GM23338 (cell line): ENCODE measurements around the gene TEX30. TPM values are rescaled to one million over a fixed set of nuclear protein-coding genes. Genes with fewer than 3 reads are reported as not detected.

Experiments used
- ATAC-seq: fragments of 200-7000 bp; cut with Tn5 transposase; 3 replicates; pipeline ENCODE4 v1.9.1; 2020
- DNase-seq: peaks from one replicate; pipeline ENCODE4 v3.0.0-alpha.2; 2015; ENCODE audit warnings: low spot score
- H2AFZ ChIP-seq: fragments of 200-600 bp; sonication (generic); 2 replicates; pipeline ENCODE4 v1.8.0; 2016; ENCODE audit warnings: antibody characterized with exemption, mild to moderate bottlenecking, moderate library complexity
- H3F3A ChIP-seq: fragments of 200-600 bp; sonication (generic); replicated peaks from 2 replicates; pipeline ENCODE4 v1.8.0; 2017; ENCODE audit warnings: antibody characterized with exemption, mixed run types, low read depth
- H3K27ac ChIP-seq: fragments of 200-600 bp; sonication (generic); 2 replicates; pipeline ENCODE4 v1.6.1; 2016; ENCODE audit warnings: low read depth
- H3K27me3 ChIP-seq: fragments of 200-600 bp; sonication (generic); 2 replicates; pipeline ENCODE4 v1.8.0; 2016; ENCODE audit warnings: mild to moderate bottlenecking, mixed run types, moderate library complexity; ENCODE audit not compliant: insufficient read depth
- H3K36me3 ChIP-seq: fragments of 200-600 bp; sonication (generic); 2 replicates; pipeline ENCODE4 v1.8.0; 2016; ENCODE audit warnings: mild to moderate bottlenecking; ENCODE audit not compliant: insufficient read depth
- H3K4me1 ChIP-seq: fragments of 200-600 bp; sonication (generic); 2 replicates; pipeline ENCODE4 v1.8.0; 2016; ENCODE audit warnings: mild to moderate bottlenecking, moderate library complexity; ENCODE audit not compliant: insufficient read depth
- H3K4me2 ChIP-seq: fragments of 200-600 bp; sonication (generic); 2 replicates; pipeline ENCODE4 v1.7.1; 2017; ENCODE audit warnings: mixed run types
- H3K4me3 ChIP-seq: fragments of 200-600 bp; sonication (generic); 2 replicates; pipeline ENCODE4 v1.6.1; 2016; ENCODE audit warnings: mixed run types
- H3K79me2 ChIP-seq: fragments of 200-600 bp; sonication (generic); replicated peaks from 2 replicates; pipeline ENCODE4 v1.8.0; 2017; ENCODE audit warnings: mild to moderate bottlenecking; ENCODE audit not compliant: insufficient read depth
- H3K9me2 ChIP-seq: fragments of 200-600 bp; sonication (generic); 2 replicates; pipeline ENCODE4 v1.8.0; 2017; ENCODE audit not compliant: insufficient read depth
- H4K20me1 ChIP-seq: fragments of 200-600 bp; sonication (generic); replicated peaks from 2 replicates; pipeline ENCODE4 v1.8.0; 2017; ENCODE audit warnings: mild to moderate bottlenecking; ENCODE audit not compliant: insufficient read depth
- H3K27ac Mint-ChIP-seq: 2 replicates; pipeline ENCODE4 v1.8.0; 2020; ENCODE audit warnings: inconsistent platforms, mild to moderate bottlenecking, moderate library complexity, mixed read lengths
- H3K27me3 Mint-ChIP-seq: 3 replicates; pipeline ENCODE4 v1.8.0; 2022; ENCODE audit warnings: low read depth, mild to moderate bottlenecking, moderate library complexity, mixed read lengths, inconsistent platforms; ENCODE audit not compliant: insufficient read depth, poor library complexity
- H3K36me3 Mint-ChIP-seq: 3 replicates; pipeline ENCODE4 v1.8.0; 2021; ENCODE audit warnings: low read depth, mild to moderate bottlenecking, inconsistent platforms, moderate library complexity, mixed read lengths
- H3K4me1 Mint-ChIP-seq: 3 replicates; pipeline ENCODE4 v1.8.0; 2020; ENCODE audit warnings: mild to moderate bottlenecking, inconsistent platforms, mixed read lengths
- H3K4me3 Mint-ChIP-seq: 3 replicates; pipeline ENCODE4 v1.8.0; 2021; ENCODE audit warnings: moderate library complexity, mild to moderate bottlenecking, inconsistent platforms, mixed read lengths
- H3K9me3 Mint-ChIP-seq: 3 replicates; pipeline ENCODE4 v1.8.0; 2020; ENCODE audit warnings: moderate library complexity, mild to moderate bottlenecking, inconsistent platforms, mixed read lengths
- EZH2 ChIP-seq: fragments of 200-600 bp; sonication (generic); IDR thresholded peaks from one replicate; pipeline ENCODE4 v1.8.0; 2017; ENCODE audit warnings: antibody characterized with exemption, mild to moderate bottlenecking, low read depth; ENCODE audit not compliant: unreplicated experiment
- EZH2phosphoT487 ChIP-seq: fragments of 200-600 bp; sonication (generic); IDR thresholded peaks from one replicate; pipeline ENCODE4 v1.8.1; 2018; ENCODE audit warnings: antibody characterized with exemption; ENCODE audit not compliant: unreplicated experiment
- JUNB ChIP-seq: IDR thresholded peaks from one replicate; pipeline ENCODE4 v1.6.1; 2016; ENCODE audit warnings: antibody characterized with exemption; ENCODE audit not compliant: unreplicated experiment
- STAT1 ChIP-seq: IDR thresholded peaks from one replicate; pipeline ENCODE4 v1.6.1; 2016; ENCODE audit warnings: antibody characterized with exemption; ENCODE audit not compliant: unreplicated experiment
- ZNF331 ChIP-seq: fragments of 250-450 bp; sonication (Bioruptor Pico); IDR thresholded peaks from 2 replicates; pipeline ENCODE4 v1.5.0; 2020; ENCODE audit warnings: low read depth, mild to moderate bottlenecking, moderate library complexity
- polyA plus RNA-seq: library from polyadenylated mRNA; unstranded; fragments of >200 nt; fragmentation: Nextera tagmentation; extraction: Ambion mirVana; gene quantifications from 2 replicates; pipeline ENCODE4 v1.2.1, GENCODE V29; 2016
- total RNA-seq: library from RNA; depleted of rRNA; stranded (reverse); fragments of >200 nt; shearing (Covaris generic); gene quantifications from 2 replicates; pipeline ENCODE4 v1.2.3, GENCODE V29; 2014
- TF ChIP-seq, protein P1 (sequence below), 2 experiments: fragments of 200-600 bp in 1 of 2; sonication (generic) in 1 of 2; conservative IDR thresholded peaks; 2 replicates each; pipeline versions ENCODE4 v1.5.1 to v1.6.1; 2016 to 2017; ENCODE audit warnings: antibody characterized with exemption in 2 of 2, low read depth in 2 of 2, mild to moderate bottlenecking in 2 of 2, moderate library complexity in 1 of 2
- TF ChIP-seq, protein P2 (sequence below): fragments of 250-450 bp; sonication (Bioruptor Pico); IDR thresholded peaks from 2 replicates; pipeline ENCODE4 v1.5.0; 2020; ENCODE audit warnings: mild to moderate bottlenecking, moderate library complexity

The TEX30 gene
- total and polyA plus RNA-seq, 2 experiments from 2014 or later = 6.3 to 28.2 TPM

DNA sequence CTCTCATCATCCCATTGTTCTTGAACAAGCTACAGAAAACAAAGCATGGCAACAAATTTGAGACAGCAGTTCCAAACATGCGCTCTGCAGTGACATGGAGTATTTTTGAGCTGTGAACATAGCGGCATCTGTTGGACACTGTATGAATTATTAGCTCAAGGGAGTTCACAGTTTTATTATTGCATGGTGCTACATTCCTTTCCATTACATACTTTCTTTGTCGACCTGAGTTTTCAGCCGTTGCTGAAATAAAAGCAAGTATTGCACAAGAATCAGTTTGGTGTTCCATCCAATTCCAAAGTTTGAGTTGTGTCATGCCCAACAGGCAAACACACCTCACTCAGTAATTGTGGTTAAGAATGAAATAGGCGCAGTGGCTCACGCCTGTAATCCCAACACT lies 48.7 kb downstream of the TEX30 start:
- no peaks in the 10 kb centered on the region for H3K4me1 Mint-ChIP-seq
- no peak overlapping the region for H3K4me3 Mint-ChIP-seq
- Histone ChIP-seq H3K27ac (no peak overlapping the region), H3K79me2 (no peaks in the 10 kb centered on the region), H3K36me3 (no peaks in the 10 kb centered on the region), H4K20me1 (no peaks in the 10 kb centered on the region), H3F3A (no peaks in the 10 kb centered on the region), H3K4me2 (no peak overlapping the region), H3K27me3 (no peaks in the 10 kb centered on the region), H3K4me3 (no peak overlapping the region), H3K4me1 (no peaks in the 10 kb centered on the region), H3K9me2 (peaks cover 6% of the 10 kb centered on the region; the same call in 1 of the 2 replicates), H2AFZ (no peak overlapping the region)
- H3K36me3 Mint-ChIP-seq = no peaks in the 10 kb centered on the region
- no peak overlapping the region for H3K27ac Mint-ChIP-seq
- no peaks in the 10 kb centered on the region for H3K9me3 Mint-ChIP-seq
- no peak for ATAC-seq
- TF ChIP-seq, protein P1, sequence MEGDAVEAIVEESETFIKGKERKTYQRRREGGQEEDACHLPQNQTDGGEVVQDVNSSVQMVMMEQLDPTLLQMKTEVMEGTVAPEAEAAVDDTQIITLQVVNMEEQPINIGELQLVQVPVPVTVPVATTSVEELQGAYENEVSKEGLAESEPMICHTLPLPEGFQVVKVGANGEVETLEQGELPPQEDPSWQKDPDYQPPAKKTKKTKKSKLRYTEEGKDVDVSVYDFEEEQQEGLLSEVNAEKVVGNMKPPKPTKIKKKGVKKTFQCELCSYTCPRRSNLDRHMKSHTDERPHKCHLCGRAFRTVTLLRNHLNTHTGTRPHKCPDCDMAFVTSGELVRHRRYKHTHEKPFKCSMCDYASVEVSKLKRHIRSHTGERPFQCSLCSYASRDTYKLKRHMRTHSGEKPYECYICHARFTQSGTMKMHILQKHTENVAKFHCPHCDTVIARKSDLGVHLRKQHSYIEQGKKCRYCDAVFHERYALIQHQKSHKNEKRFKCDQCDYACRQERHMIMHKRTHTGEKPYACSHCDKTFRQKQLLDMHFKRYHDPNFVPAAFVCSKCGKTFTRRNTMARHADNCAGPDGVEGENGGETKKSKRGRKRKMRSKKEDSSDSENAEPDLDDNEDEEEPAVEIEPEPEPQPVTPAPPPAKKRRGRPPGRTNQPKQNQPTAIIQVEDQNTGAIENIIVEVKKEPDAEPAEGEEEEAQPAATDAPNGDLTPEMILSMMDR (conservative IDR thresholded peaks at IDR 0.05; ENCODE audit: low read depth in 2 of 2) = peak; percentile 14 to 39; a peak in 3 of 4 replicates
- no peak for TF ChIP-seq EZH2
- TF ChIP-seq EZH2phosphoT487 = no peak
- no peak for TF ChIP-seq JUNB
- TF ChIP-seq STAT1 = no peak
- no peak for TF ChIP-seq ZNF331 (CRISPR knock-in tag)
- TF ChIP-seq, protein P2, sequence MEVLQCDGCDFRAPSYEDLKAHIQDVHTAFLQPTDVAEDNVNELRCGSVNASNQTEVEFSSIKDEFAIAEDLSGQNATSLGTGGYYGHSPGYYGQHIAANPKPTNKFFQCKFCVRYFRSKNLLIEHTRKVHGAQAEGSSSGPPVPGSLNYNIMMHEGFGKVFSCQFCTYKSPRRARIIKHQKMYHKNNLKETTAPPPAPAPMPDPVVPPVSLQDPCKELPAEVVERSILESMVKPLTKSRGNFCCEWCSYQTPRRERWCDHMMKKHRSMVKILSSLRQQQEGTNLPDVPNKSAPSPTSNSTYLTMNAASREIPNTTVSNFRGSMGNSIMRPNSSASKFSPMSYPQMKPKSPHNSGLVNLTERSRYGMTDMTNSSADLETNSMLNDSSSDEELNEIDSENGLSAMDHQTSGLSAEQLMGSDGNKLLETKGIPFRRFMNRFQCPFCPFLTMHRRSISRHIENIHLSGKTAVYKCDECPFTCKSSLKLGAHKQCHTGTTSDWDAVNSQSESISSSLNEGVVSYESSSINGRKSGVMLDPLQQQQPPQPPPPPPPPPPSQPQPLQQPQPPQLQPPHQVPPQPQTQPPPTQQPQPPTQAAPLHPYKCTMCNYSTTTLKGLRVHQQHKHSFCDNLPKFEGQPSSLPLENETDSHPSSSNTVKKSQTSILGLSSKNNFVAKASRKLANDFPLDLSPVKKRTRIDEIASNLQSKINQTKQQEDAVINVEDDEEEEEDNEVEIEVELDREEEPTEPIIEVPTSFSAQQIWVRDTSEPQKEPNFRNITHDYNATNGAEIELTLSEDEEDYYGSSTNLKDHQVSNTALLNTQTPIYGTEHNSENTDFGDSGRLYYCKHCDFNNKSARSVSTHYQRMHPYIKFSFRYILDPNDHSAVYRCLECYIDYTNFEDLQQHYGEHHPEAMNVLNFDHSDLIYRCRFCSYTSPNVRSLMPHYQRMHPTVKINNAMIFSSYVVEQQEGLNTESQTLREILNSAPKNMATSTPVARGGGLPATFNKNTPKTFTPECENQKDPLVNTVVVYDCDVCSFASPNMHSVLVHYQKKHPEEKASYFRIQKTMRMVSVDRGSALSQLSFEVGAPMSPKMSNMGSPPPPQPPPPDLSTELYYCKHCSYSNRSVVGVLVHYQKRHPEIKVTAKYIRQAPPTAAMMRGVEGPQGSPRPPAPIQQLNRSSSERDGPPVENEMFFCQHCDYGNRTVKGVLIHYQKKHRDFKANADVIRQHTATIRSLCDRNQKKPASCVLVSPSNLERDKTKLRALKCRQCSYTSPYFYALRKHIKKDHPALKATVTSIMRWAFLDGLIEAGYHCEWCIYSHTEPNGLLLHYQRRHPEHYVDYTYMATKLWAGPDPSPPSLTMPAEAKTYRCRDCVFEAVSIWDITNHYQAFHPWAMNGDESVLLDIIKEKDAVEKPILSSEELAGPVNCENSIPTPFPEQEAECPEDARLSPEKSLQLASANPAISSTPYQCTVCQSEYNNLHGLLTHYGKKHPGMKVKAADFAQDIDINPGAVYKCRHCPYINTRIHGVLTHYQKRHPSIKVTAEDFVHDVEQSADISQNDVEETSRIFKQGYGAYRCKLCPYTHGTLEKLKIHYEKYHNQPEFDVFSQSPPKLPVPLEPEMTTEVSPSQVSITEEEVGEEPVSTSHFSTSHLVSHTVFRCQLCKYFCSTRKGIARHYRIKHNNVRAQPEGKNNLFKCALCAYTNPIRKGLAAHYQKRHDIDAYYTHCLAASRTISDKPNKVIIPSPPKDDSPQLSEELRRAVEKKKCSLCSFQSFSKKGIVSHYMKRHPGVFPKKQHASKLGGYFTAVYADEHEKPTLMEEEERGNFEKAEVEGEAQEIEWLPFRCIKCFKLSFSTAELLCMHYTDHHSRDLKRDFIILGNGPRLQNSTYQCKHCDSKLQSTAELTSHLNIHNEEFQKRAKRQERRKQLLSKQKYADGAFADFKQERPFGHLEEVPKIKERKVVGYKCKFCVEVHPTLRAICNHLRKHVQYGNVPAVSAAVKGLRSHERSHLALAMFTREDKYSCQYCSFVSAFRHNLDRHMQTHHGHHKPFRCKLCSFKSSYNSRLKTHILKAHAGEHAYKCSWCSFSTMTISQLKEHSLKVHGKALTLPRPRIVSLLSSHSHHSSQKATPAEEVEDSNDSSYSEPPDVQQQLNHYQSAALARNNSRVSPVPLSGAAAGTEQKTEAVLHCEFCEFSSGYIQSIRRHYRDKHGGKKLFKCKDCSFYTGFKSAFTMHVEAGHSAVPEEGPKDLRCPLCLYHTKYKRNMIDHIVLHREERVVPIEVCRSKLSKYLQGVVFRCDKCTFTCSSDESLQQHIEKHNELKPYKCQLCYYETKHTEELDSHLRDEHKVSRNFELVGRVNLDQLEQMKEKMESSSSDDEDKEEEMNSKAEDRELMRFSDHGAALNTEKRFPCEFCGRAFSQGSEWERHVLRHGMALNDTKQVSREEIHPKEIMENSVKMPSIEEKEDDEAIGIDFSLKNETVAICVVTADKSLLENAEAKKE = no peak
- no peaks in the 10 kb centered on the region for H3K27me3 Mint-ChIP-seq
- no peak for DNase-seq
